Measurements from ENCODE around the gene ITGB5.

GRCh38 chr3:124810970-124811369 is 76.2 kb downstream of the ITGB5 start:
- TF ChIP-seq CTCF (IDR thresholded peaks at IDR 0.05; ENCODE audit: low read depth, low read length), result no peak
- TF ChIP-seq EZH2phosphoT487 (IDR thresholded peaks at IDR 0.05; ENCODE audit: low read depth), result no peak
